K562 (cell line): ENCODE results near the gene KLHDC7B. TPM values are rescaled to one million over a fixed set of nuclear protein-coding genes. Genes with fewer than 3 reads are reported as not detected.

Source experiments
- ATAC-seq: fragments of 200-7000 bp; cut with Tn5 transposase; 3 replicates; pipeline ENCODE4 v1.9.1; 2020; ENCODE audit warnings: moderate library complexity
- BruUV-seq: library from RNA; stranded (reverse); fragments of 400-500 nt; replicated peaks from 2 replicates; lab custom pipeline; 2021; lab: Mats Ljungman, UMichigan
- CTCF ChIA-PET: fragments of 300-600 bp; formaldehyde crosslinking; extraction: SDS; loops from one replicate; lab custom pipeline; 2021; ENCODE audit warnings: low intra/inter-chr PET ratio; lab: Yijun Ruan, JAX
- POLR2A ChIA-PET: fragments of 300-600, 350-650 bp; sonication (Branson Sonifier 250); formaldehyde crosslinking; extraction: SDS; loops from one replicate; lab custom pipeline; 2021; ENCODE audit warnings: antibody characterized with exemption, inconsistent platforms; lab: Yijun Ruan, JAX
- DNase-seq, 4 experiments: peaks; one replicate each; pipeline versions ENCODE4 v3.0.0 to v3.0.0-alpha.2; 2011 to 2018; ENCODE audit warnings: low spot score in 3 of 4, mixed read lengths in 3 of 4; ENCODE audit errors: extremely low read depth in 1 of 4
- FAIRE-seq: peaks from 2 replicates; lab custom pipeline; 2011; peaks lifted over from hg19 to GRCh38; lab: Jason Lieb, UNC
- H2AFZ ChIP-seq: 2 replicates; pipeline ENCODE4 v1.6.0; 2011; ENCODE audit warnings: low read depth, low read length, control low read depth, inconsistent platforms
- H3K27ac ChIP-seq: fragments of 200-600 bp; 3 replicates; pipeline ENCODE4 v1.8.0; 2011; ENCODE audit warnings: low read depth, mild to moderate bottlenecking, control low read depth, inconsistent platforms, low read length, moderate library complexity, mixed read lengths; ENCODE audit errors: extremely low read depth
- H3K27me3 ChIP-seq, 2 experiments: fragments of 300-600 bp in 1 of 2; 2 replicates in 1 of 2; 3 replicates in 1 of 2; pipeline versions ENCODE4 v1.6.0 to v1.8.0; 2011; ENCODE audit warnings: inconsistent platforms in 2 of 2, low read length in 2 of 2, mild to moderate bottlenecking in 1 of 2, mixed read lengths in 1 of 2, moderate library complexity in 1 of 2; ENCODE audit not compliant: control insufficient read depth in 2 of 2, insufficient read depth in 2 of 2
- H3K36me3 ChIP-seq: fragments of 300-600 bp; 3 replicates; pipeline ENCODE4 v1.8.0; 2011; ENCODE audit warnings: mild to moderate bottlenecking, low read length, inconsistent platforms; ENCODE audit not compliant: control insufficient read depth, insufficient read depth
- H3K4me1 ChIP-seq, 2 experiments: fragments of 200-600 bp in 1 of 2; replicated peaks in 1 of 2; 2 replicates in 1 of 2; 3 replicates in 1 of 2; pipeline versions ENCODE4 v1.5.1 to v1.8.0; 2011; ENCODE audit warnings: inconsistent platforms in 2 of 2, low read length in 2 of 2, mild to moderate bottlenecking in 1 of 2, mixed read lengths in 1 of 2, moderate library complexity in 1 of 2; ENCODE audit not compliant: control insufficient read depth in 2 of 2, insufficient read depth in 2 of 2
- H3K4me2 ChIP-seq: 2 replicates; pipeline ENCODE4 v1.6.1; 2011; ENCODE audit warnings: low read length, control low read depth, inconsistent platforms, mixed read lengths; ENCODE audit not compliant: insufficient read depth
- H3K4me3 ChIP-seq: fragments of 200-600 bp; sonication (generic), shearing (Covaris generic); 2 replicates; pipeline ENCODE4 v1.5.1; 2016; ENCODE audit warnings: control low read depth, inconsistent platforms
- H3K79me2 ChIP-seq: fragments of 200-600 bp; 3 replicates; pipeline ENCODE4 v1.8.0; 2011; ENCODE audit warnings: low read length, inconsistent platforms; ENCODE audit not compliant: control insufficient read depth, insufficient read depth
- H3K9ac ChIP-seq, 2 experiments: 2 replicates each; pipeline versions ENCODE4 v1.6.0 to v1.6.1; 2011; ENCODE audit warnings: low read depth in 2 of 2, low read length in 2 of 2, control low read depth in 1 of 2, inconsistent platforms in 1 of 2, mild to moderate bottlenecking in 1 of 2, mixed read lengths in 1 of 2; ENCODE audit not compliant: insufficient read depth in 1 of 2
- H3K9me1 ChIP-seq: one replicate; pipeline ENCODE4 v1.6.0; 2011; ENCODE audit warnings: inconsistent platforms, mild to moderate bottlenecking, low read length, moderate library complexity; ENCODE audit not compliant: control insufficient read depth, insufficient read depth
- H3K9me3 ChIP-seq: replicated peaks from 2 replicates; pipeline ENCODE4 v1.5.1; 2011; ENCODE audit warnings: low read depth, low read length, inconsistent platforms; ENCODE audit not compliant: control insufficient read depth, insufficient read depth
- H4K20me1 ChIP-seq: replicated peaks from 2 replicates; pipeline ENCODE4 v1.6.1; 2011; ENCODE audit warnings: low read length, inconsistent platforms, mixed read lengths; ENCODE audit not compliant: control insufficient read depth, insufficient read depth
- BRF1 ChIP-seq: IDR thresholded peaks from 3 replicates; pipeline ENCODE4 v1.6.1; 2011; ENCODE audit warnings: borderline replicate concordance, mild to moderate bottlenecking; ENCODE audit not compliant: insufficient read length; ENCODE audit errors: extremely low read depth
- CTBP1 ChIP-seq: fragments of 450-650 bp; IDR thresholded peaks from 2 replicates; pipeline ENCODE4 v1.6.1; 2016; ENCODE audit warnings: borderline replicate concordance
- RFX1 ChIP-seq: fragments of 450-650 bp; IDR thresholded peaks from 2 replicates; pipeline ENCODE4 v1.6.1; 2016; ENCODE audit warnings: mild to moderate bottlenecking, moderate library complexity
- TRIM25 ChIP-seq: fragments of 450-650 bp; IDR thresholded peaks from 2 replicates; pipeline ENCODE4 v1.7.0; 2016; ENCODE audit warnings: borderline replicate concordance
- TSHZ1 ChIP-seq: fragments of 250-450 bp; sonication (Bioruptor Pico); IDR thresholded peaks from 2 replicates; pipeline ENCODE4 v1.4.0; 2020; ENCODE audit warnings: mild to moderate bottlenecking, moderate library complexity
- ZNF124 ChIP-seq: sonication (generic); formaldehyde crosslinking; IDR thresholded peaks from 2 replicates; pipeline ENCODE4 v1.8.1; 2022; ENCODE audit warnings: missing genetic modification reagents
- ZNF143 ChIP-seq: sonication (generic); formaldehyde crosslinking; IDR thresholded peaks from 2 replicates; pipeline ENCODE4 v1.9.0; 2022; ENCODE audit warnings: mild to moderate bottlenecking, missing genetic modification reagents
- ZNF444 ChIP-seq: fragments of 250-450 bp; sonication (Bioruptor Pico); IDR thresholded peaks from 2 replicates; pipeline ENCODE4 v1.4.0; 2020; ENCODE audit warnings: mild to moderate bottlenecking, moderate library complexity
- WGBS: fragments of 100-300 bp; shearing (Covaris generic); methylation state at CpG from one replicate; pipeline ENCODE4 v1.1.6; 2016; ENCODE audit warnings: low coverage, mixed read lengths; ENCODE audit not compliant: insufficient coverage; ENCODE audit errors: missing lambda C conversion rate; 5-methylcytosine and 5-hydroxymethylcytosine counted together
- in situ Hi-C: fragments of 300-500 bp; cut with MboI; formaldehyde crosslinking; loops from 4 replicates; pipeline ENCODE4 v1.15.0; 2018; ENCODE audit warnings: inconsistent platforms, mixed read lengths
- intact Hi-C: fragments of 100-400 bp; cut with micrococcal nuclease; formaldehyde crosslinking; loops from 2 replicates; pipeline ENCODE4 v1.14.2; 2022
- polyA plus RNA-seq, 8 experiments: library from polyadenylated mRNA; depleted of rRNA in 4 of 8; stranded (reverse) in 5 of 8; unstranded in 3 of 8; fragments of >200 nt; fragmentation: Nextera tagmentation in 2 of 8; fragmentation: Illumina TruSeq in 1 of 8; extraction: Ambion mirVana in 2 of 8; extraction: Trizol in 1 of 8; gene quantifications; 2 replicates each; pipeline versions ENCODE4 v1.2.1 to v1.2.3, GENCODE V29; 2011 to 2014; ENCODE audit warnings: inconsistent platforms in 1 of 8, missing spikeins in 1 of 8
- total RNA-seq, 7 experiments: library from RNA; depleted of rRNA in 6 of 7; stranded (reverse); fragments of >200 nt in 6 of 7; fragmentation: Illumina TruSeq in 2 of 7; extraction: Trizol in 2 of 7; gene quantifications; 2 replicates each; pipeline versions ENCODE4 v1.2.1 to v1.2.3, GENCODE V29; 2011 to 2021; ENCODE audit warnings: low replicate concordance in 1 of 7

KLHDC7B gene
- total and polyA plus RNA-seq, 9 of the 15 experiments (the other 6 are each of a cell fraction or from before 2014, with no cell fraction given): 0.04 to 0.22 (median 0.05) TPM; not detected in 4

- DNase-seq (no peak), FAIRE-seq (no peak)
- Histone ChIP-seq H3K4me1 (peaks cover 0 to 11% of the 10 kb centered on the region in 2 experiments; a peak in 2 of 5 replicates), H3K27me3 (no peaks in the 10 kb centered on the region), H4K20me1 (no peaks in the 10 kb centered on the region), H3K27ac (no peak overlapping the region), H3K4me2 (no peak overlapping the region), H3K4me3 (no peak overlapping the region), H3K79me2 (no peaks in the 10 kb centered on the region)
- POLR2A ChIA-PET: interaction anchor here (0.7 to 1.5 kb wide), 5 partner anchors 9 to 89 kb away, joined by 3 to 5 read pairs (median 3); partner anchors contain the start of gene SYCE3
- TF ChIP-seq TRIM25 (no peak), CTBP1 (no peak)
- TF ChIP-seq, all 486 proteins: peak for 0
- no peak overlapping the region for H2AFZ ChIP-seq
- H3K9me3 ChIP-seq: no peaks in the 10 kb centered on the region
- WGBS: 47% methylated on average over 8 of the region's 11 CpGs
- H3K36me3 ChIP-seq: no peaks in the 10 kb centered on the region
- intact Hi-C loops: no loop called here
- CTCF ChIA-PET: no interaction called here
- ATAC-seq: no peak
- H3K9ac ChIP-seq: no peak overlapping the region
- in situ Hi-C loops: no loop called here
- H3K9me1 ChIP-seq: no peaks in the 10 kb centered on the region
- no TSS peak for BruUV-seq
Observed at GRCh38 chr22:50574383-50574755, 28.7 kb downstream of the KLHDC7B start.

GRCh38 chr22:50575426-50575941 lies 29.8 kb downstream of the KLHDC7B start:
- POLR2A ChIA-PET: interaction anchor here (0.9 to 1.5 kb wide), 3 partner anchors 10 to 17 kb away, joined by 3 to 5 read pairs (median 3); partner anchors contain the start of gene SYCE3
- FAIRE-seq: no peak
- CTCF ChIA-PET: interaction anchor here (0.9 to 3.2 kb wide), 6 partner anchors 45 to 125 kb away, joined by 3 to 51 read pairs (median 3); partner anchors contain the start of gene SCO2
- Histone ChIP-seq H3K4me2 (no peak overlapping the region), H3K27me3 (no peaks in the 10 kb centered on the region), H3K27ac (no peak overlapping the region), H3K79me2 (no peaks in the 10 kb centered on the region), H3K9me3 (no peaks in the 10 kb centered on the region), H3K4me1 (peaks cover 0 to 10% of the 10 kb centered on the region in 2 experiments; a peak in 2 of 5 replicates), H3K9me1 (no peaks in the 10 kb centered on the region), H3K9ac (no peak overlapping the region), H4K20me1 (no peaks in the 10 kb centered on the region), H3K36me3 (no peaks in the 10 kb centered on the region), H3K4me3 (no peak overlapping the region), H2AFZ (no peak overlapping the region)
- 36% methylated on average over 7 of the region's 8 CpGs for WGBS
- in situ Hi-C loops: loop anchor here (5.0 kb wide), 1 partner anchor 37 kb away; no protein-coding TSS in a partner anchor
- no peak for ATAC-seq
- intact Hi-C loops: no loop called here
- no TSS peak for BruUV-seq
- DNase-seq: no peak
- TF ChIP-seq ZNF124 (CRISPR knock-in tag): no peak
- no peak for TF ChIP-seq BRF1
- no peak for TF ChIP-seq ZNF143 (CRISPR knock-in tag)
- TF ChIP-seq ZNF444 (CRISPR knock-in tag): no peak
- no peak for TF ChIP-seq TSHZ1
- no peak for TF ChIP-seq RFX1
